Stimulated activated memory B cell treated with anti-CD40 and anti-IgM and Interleukin-4, amounts not matched to agents 10 μg/mL and 1 μg/mL and 100 μg/mL, for 72 hours (primary cell): ENCODE results near the gene DOK5.

Source experiments
- ATAC-seq: fragments of 150-1000 bp; cut with Tn5 transposase; 2 replicates; pipeline ENCODE4 v1.10.0; 2021
- H3K27ac Mint-ChIP-seq: one replicate; pipeline ENCODE4 v1.8.0; 2022; ENCODE audit warnings: mild to moderate bottlenecking, mixed read lengths
- H3K27me3 Mint-ChIP-seq: one replicate; pipeline ENCODE4 v1.8.0; 2022; ENCODE audit warnings: mixed read lengths
- H3K36me3 Mint-ChIP-seq: one replicate; pipeline ENCODE4 v1.8.0; 2022; ENCODE audit warnings: mixed read lengths
- H3K4me1 Mint-ChIP-seq: one replicate; pipeline ENCODE4 v1.8.0; 2022; ENCODE audit warnings: mixed read lengths
- H3K4me3 Mint-ChIP-seq: one replicate; pipeline ENCODE4 v1.8.0; 2022; ENCODE audit warnings: mild to moderate bottlenecking, moderate library complexity, mixed read lengths
- H3K9me3 Mint-ChIP-seq: one replicate; pipeline ENCODE4 v1.8.0; 2022; ENCODE audit warnings: mixed read lengths

The DOK5 gene

GRCh38 chr20:54555150-54555549 lies 79.8 kb downstream of the DOK5 start:
- no peaks in the 10 kb centered on the region for H3K9me3 Mint-ChIP-seq
- ATAC-seq: no peak
- no peaks in the 10 kb centered on the region for H3K36me3 Mint-ChIP-seq
- H3K4me1 Mint-ChIP-seq: no peaks in the 10 kb centered on the region
- no peak overlapping the region for H3K27ac Mint-ChIP-seq
- H3K27me3 Mint-ChIP-seq: no peaks in the 10 kb centered on the region
- no peak overlapping the region for H3K4me3 Mint-ChIP-seq

GRCh38 chr20:54556406-54556805 lies 81.0 kb downstream of the DOK5 start:
- Mint-ChIP-seq H3K27me3 (no peaks in the 10 kb centered on the region), H3K9me3 (no peaks in the 10 kb centered on the region)
- no peak for ATAC-seq

GRCh38 chr20:54557806-54558590 lies 82.6 kb downstream of the DOK5 start:
- Mint-ChIP-seq H3K9me3 (no peaks in the 10 kb centered on the region), H3K27ac (no peak overlapping the region), H3K4me1 (no peaks in the 10 kb centered on the region), H3K27me3 (no peaks in the 10 kb centered on the region), H3K36me3 (no peaks in the 10 kb centered on the region), H3K4me3 (no peak overlapping the region)
- ATAC-seq: no peak

More at GRCh38 chr20:54556406-54556805, 81.0 kb downstream of the DOK5 start:
- Mint-ChIP-seq H3K4me3 (no peak overlapping the region), H3K27ac (no peak overlapping the region), H3K4me1 (no peaks in the 10 kb centered on the region), H3K36me3 (no peaks in the 10 kb centered on the region)

GRCh38 chr20:54559890-54560289 lies 84.5 kb downstream of the DOK5 start:
- no peaks in the 10 kb centered on the region for H3K9me3 Mint-ChIP-seq
- H3K27ac Mint-ChIP-seq: no peak overlapping the region
- no peak overlapping the region for H3K4me3 Mint-ChIP-seq
- H3K36me3 Mint-ChIP-seq: no peaks in the 10 kb centered on the region
- H3K27me3 Mint-ChIP-seq: no peaks in the 10 kb centered on the region
- no peak for ATAC-seq
- H3K4me1 Mint-ChIP-seq: no peaks in the 10 kb centered on the region

GRCh38 chr20:54560357-54560756 lies 85.0 kb downstream of the DOK5 start:
- no peaks in the 10 kb centered on the region for H3K4me1 Mint-ChIP-seq
- ATAC-seq: no peak
- no peaks in the 10 kb centered on the region for H3K27me3 Mint-ChIP-seq
- no peaks in the 10 kb centered on the region for H3K9me3 Mint-ChIP-seq
- no peak overlapping the region for H3K4me3 Mint-ChIP-seq
- H3K27ac Mint-ChIP-seq: no peak overlapping the region
- no peaks in the 10 kb centered on the region for H3K36me3 Mint-ChIP-seq

GRCh38 chr20:54565255-54565654 lies 89.9 kb downstream of the DOK5 start:
- H3K27ac Mint-ChIP-seq: no peak overlapping the region
- ATAC-seq: no peak
- H3K36me3 Mint-ChIP-seq: no peaks in the 10 kb centered on the region
- no peak overlapping the region for H3K4me3 Mint-ChIP-seq
- H3K4me1 Mint-ChIP-seq: no peaks in the 10 kb centered on the region
- no peaks in the 10 kb centered on the region for H3K27me3 Mint-ChIP-seq
- H3K9me3 Mint-ChIP-seq: no peaks in the 10 kb centered on the region

- Mint-ChIP-seq H3K9me3 (no peaks in the 10 kb centered on the region), H3K4me1 (no peaks in the 10 kb centered on the region), H3K27ac (no peak overlapping the region), H3K36me3 (no peaks in the 10 kb centered on the region), H3K4me3 (no peak overlapping the region), H3K27me3 (no peaks in the 10 kb centered on the region)
- ATAC-seq: no peak
These were observed 90.8 kb downstream of the DOK5 start for GRCh38 chr20:54566031-54566688.

GRCh38 chr20:54570561-54570960 lies 95.2 kb downstream of the DOK5 start:
- Mint-ChIP-seq H3K36me3 (no peaks in the 10 kb centered on the region), H3K27me3 (no peaks in the 10 kb centered on the region), H3K27ac (no peak overlapping the region), H3K4me1 (no peaks in the 10 kb centered on the region), H3K9me3 (no peaks in the 10 kb centered on the region), H3K4me3 (no peak overlapping the region)
- no peak for ATAC-seq

GRCh38 chr20:54572665-54573435 lies 97.5 kb downstream of the DOK5 start:
- Mint-ChIP-seq H3K4me3 (no peak overlapping the region), H3K36me3 (no peaks in the 10 kb centered on the region), H3K27ac (no peak overlapping the region), H3K4me1 (no peaks in the 10 kb centered on the region), H3K9me3 (no peaks in the 10 kb centered on the region), H3K27me3 (no peaks in the 10 kb centered on the region)
- ATAC-seq: no peak

GRCh38 chr20:54573838-54574237 lies 98.4 kb downstream of the DOK5 start:
- Mint-ChIP-seq H3K27ac (no peak overlapping the region), H3K27me3 (no peaks in the 10 kb centered on the region), H3K4me1 (no peaks in the 10 kb centered on the region), H3K9me3 (no peaks in the 10 kb centered on the region), H3K36me3 (no peaks in the 10 kb centered on the region), H3K4me3 (no peak overlapping the region)
- no peak for ATAC-seq

- H3K4me1 Mint-ChIP-seq: no peaks in the 10 kb centered on the region
- no peaks in the 10 kb centered on the region for H3K27me3 Mint-ChIP-seq
- H3K36me3 Mint-ChIP-seq: no peaks in the 10 kb centered on the region
- no peak overlapping the region for H3K4me3 Mint-ChIP-seq
- no peak for ATAC-seq
- no peak overlapping the region for H3K27ac Mint-ChIP-seq
- H3K9me3 Mint-ChIP-seq: no peaks in the 10 kb centered on the region
These were observed 101.1 kb downstream of the DOK5 start for GRCh38 chr20:54576518-54576917.

- Mint-ChIP-seq H3K4me1 (no peaks in the 10 kb centered on the region), H3K27ac (no peak overlapping the region), H3K36me3 (no peaks in the 10 kb centered on the region), H3K27me3 (no peaks in the 10 kb centered on the region), H3K4me3 (no peak overlapping the region), H3K9me3 (peaks cover under 1% of the 10 kb centered on the region)
- ATAC-seq: no peak
These were observed 102.2 kb downstream of the DOK5 start for GRCh38 chr20:54577637-54578036.

GRCh38 chr20:54585217-54585616 lies 109.8 kb downstream of the DOK5 start:
- Mint-ChIP-seq H3K27me3 (peaks cover 13% of the 10 kb centered on the region), H3K9me3 (peaks cover 14% of the 10 kb centered on the region), H3K27ac (no peak overlapping the region), H3K4me1 (no peaks in the 10 kb centered on the region), H3K4me3 (no peak overlapping the region), H3K36me3 (no peaks in the 10 kb centered on the region)
- no peak for ATAC-seq

GRCh38 chr20:54587408-54587807 lies 112.0 kb downstream of the DOK5 start:
- ATAC-seq: no peak
- Mint-ChIP-seq H3K36me3 (no peaks in the 10 kb centered on the region), H3K27me3 (peaks cover 13% of the 10 kb centered on the region), H3K27ac (no peak overlapping the region), H3K9me3 (peaks cover 14% of the 10 kb centered on the region), H3K4me3 (no peak overlapping the region), H3K4me1 (no peaks in the 10 kb centered on the region)

- Mint-ChIP-seq H3K4me1 (no peaks in the 10 kb centered on the region), H3K27me3 (peaks cover 13% of the 10 kb centered on the region), H3K4me3 (no peak overlapping the region), H3K9me3 (no peaks in the 10 kb centered on the region), H3K36me3 (no peaks in the 10 kb centered on the region), H3K27ac (no peak overlapping the region)
- no peak for ATAC-seq
These were observed 114.1 kb downstream of the DOK5 start for GRCh38 chr20:54589402-54590030.
